Upper lobe of left lung (tissue), 6 donors: ENCODE results near the gene STX8. TPM values are rescaled to one million over a fixed set of nuclear protein-coding genes. Genes with fewer than 3 reads are reported as not detected.
"Not testable (repeated sequence)": the region's sequence is repeated elsewhere in the genome, so short reads cannot be mapped to it uniquely, and the experiment has no call there.

Experiments
- ATAC-seq, 2 donors: fragments of 200-7000 bp; cut with Tn5 transposase; one replicate each; pipeline ENCODE4 v1.9.1; 2022; ENCODE audit warnings: mild to moderate bottlenecking in 2 of 2, moderate library complexity in 2 of 2; ENCODE audit not compliant: low FRiP score in 2 of 2
- DNase-seq, 2 donors: peaks; one replicate each; pipeline ENCODE4 v3.0.0-alpha.2; 2019 to 2020
- H3K27ac ChIP-seq, 4 donors: fragments of 200-600 bp; sonication (generic); one replicate each; pipeline ENCODE4 v1.5.1; 2016 to 2019
- H3K27me3 ChIP-seq, 4 donors: fragments of 200-600 bp; sonication (generic); one replicate each; pipeline ENCODE4 v1.5.1; 2017 to 2019
- H3K36me3 ChIP-seq, 4 donors: fragments of 200-600 bp; sonication (generic); one replicate each; pipeline ENCODE4 v1.5.1; 2016 to 2019
- H3K4me1 ChIP-seq, 4 donors: fragments of 200-600 bp; sonication (generic); one replicate each; pipeline ENCODE4 v1.5.1; 2018 to 2019
- H3K4me3 ChIP-seq, 4 donors: fragments of 200-600 bp; sonication (generic); one replicate each; pipeline ENCODE4 v1.5.1; 2017 to 2019; ENCODE audit warnings: mild to moderate bottlenecking in 2 of 4, moderate library complexity in 1 of 4
- H3K9me3 ChIP-seq, 4 donors: fragments of 200-600 bp; sonication (generic); one replicate each; pipeline ENCODE4 v1.5.1; 2018 to 2019
- CTCF ChIP-seq, 6 experiments: fragments of 450-650 bp in 4 of 6; fragments of 200-600 bp in 2 of 6; sonication (generic) in 2 of 6; IDR thresholded peaks; one replicate each; pipeline ENCODE4 v1.5.1; 2016 to 2019; ENCODE audit warnings: antibody characterized with exemption in 6 of 6
- EP300 ChIP-seq, 4 donors: sonication (generic); formaldehyde crosslinking; IDR thresholded peaks; one replicate each; pipeline ENCODE4 v1.5.1; 2017; ENCODE audit warnings: antibody characterized with exemption in 4 of 4, control low read depth in 2 of 4
- POLR2A ChIP-seq, 4 donors: fragments of 450-650 bp; IDR thresholded peaks; one replicate each; pipeline ENCODE4 v1.5.1; 2016 to 2017; ENCODE audit warnings: antibody characterized with exemption in 4 of 4, mild to moderate bottlenecking in 2 of 4
- POLR2AphosphoS5 ChIP-seq, 2 donors: sonication (generic); formaldehyde crosslinking; IDR thresholded peaks; one replicate each; pipeline ENCODE4 v1.5.1; 2017; ENCODE audit warnings: antibody characterized with exemption in 2 of 2
- WGBS, 2 donors: methylation state at CpG; one replicate each; pipeline ENCODE4 v1.1.5; 2017 to 2018; 5-methylcytosine and 5-hydroxymethylcytosine counted together
- total RNA-seq, 6 donors: library from RNA; depleted of rRNA in 4 of 6; stranded (reverse); fragments of >200 nt in 4 of 6; gene quantifications; one replicate each; pipeline versions ENCODE4 v1.1.0 to v1.2.1, GENCODE V29; 2016 to 2021
- donor health status: DM: no; HTN: no; CAD: no; lungs with moderate emphysema.
- donor health status: DM: no; HTN: yes; CAD: no; lungs with severe emphysema.

STX8 gene
- total RNA-seq, 6 donors from 2014 or later = 39.2 to 138 (median 52.3) TPM

DNA sequence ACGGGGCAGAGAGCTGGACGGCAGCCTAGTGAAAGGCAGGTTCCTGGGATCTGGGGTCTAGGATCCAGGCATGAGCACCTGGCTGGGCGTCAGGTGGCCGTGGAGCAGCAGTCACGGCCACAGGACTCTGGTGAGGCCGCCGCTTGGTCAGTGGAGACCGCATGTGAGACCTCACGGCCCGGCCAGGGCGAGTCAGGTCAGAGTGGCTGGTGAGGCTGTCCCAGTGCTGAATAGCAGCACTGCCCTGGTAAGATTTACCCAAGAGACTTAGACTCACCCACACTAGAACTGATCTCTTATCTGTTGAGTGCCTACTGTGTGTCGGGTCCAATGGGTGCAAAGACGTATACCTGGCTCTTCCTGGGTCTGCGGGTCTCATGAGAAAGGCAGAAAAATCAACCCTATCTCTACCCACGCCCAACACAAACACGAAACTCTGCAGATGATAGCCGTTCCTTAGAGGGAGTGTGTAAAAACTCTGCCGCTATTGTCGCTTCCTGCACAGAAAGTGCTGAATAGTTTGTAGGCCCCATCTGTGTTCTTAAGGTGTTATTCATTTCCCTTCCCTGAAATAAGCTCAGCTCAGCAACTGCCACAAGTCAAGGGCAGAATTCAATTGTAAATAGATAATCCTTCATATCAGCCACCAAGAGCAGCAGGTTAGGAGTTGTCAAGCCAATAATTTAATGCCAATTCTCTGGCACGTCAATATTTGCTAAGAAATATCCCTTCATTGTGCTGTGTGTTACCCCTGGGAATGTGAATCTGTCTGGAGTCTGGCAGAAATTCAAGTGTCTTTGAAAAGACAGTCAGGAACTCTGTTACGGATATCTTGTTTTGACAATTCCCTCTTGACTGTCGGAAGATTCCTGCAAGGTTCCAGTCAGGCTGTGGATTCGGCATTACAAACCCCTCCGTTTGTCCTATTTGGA lies 314.3 kb downstream of the STX8 start:
- Histone ChIP-seq H3K9me3 (no peaks in the 10 kb centered on the region), H3K36me3 (no peaks in the 10 kb centered on the region), H3K27me3 (no peaks in the 10 kb centered on the region), H3K4me1 (peaks cover 9 to 22% (median 11%) of the 10 kb centered on the region in 4 donors), H3K4me3 (no peak overlapping the region), H3K27ac (no peak overlapping the region)
- no peak for ATAC-seq
- DNase-seq = no peak
- TF ChIP-seq POLR2AphosphoS5 (IDR thresholded peaks at IDR 0.05) (no peak), CTCF (IDR thresholded peaks at IDR 0.05) (no peak), EP300 (IDR thresholded peaks at IDR 0.05) (no peak), POLR2A (IDR thresholded peaks at IDR 0.05) (no peak)
- 67 to 74% methylated on average over 21 to 24 of the region's 24 CpGs for WGBS, 2 donors

DNA sequence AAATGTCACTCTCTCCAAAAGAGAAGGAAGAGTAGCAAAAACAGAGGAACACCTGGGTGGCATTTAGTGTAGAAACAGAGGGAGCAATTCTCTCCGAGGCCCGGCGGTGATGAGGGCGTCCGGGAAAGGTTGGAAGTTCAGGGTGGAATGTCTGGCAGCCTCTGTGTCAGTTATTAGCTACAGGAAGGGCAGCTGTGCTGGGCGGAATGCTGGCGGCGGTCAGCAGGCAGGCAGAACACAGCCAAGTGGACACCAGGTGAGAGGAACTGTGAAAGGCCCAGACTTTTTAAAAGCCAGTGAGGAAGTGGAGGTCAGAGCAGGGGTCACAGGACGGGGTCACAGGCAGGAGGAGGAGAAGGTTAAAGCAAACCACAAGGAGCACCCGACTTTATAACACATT lies 316.2 kb downstream of the STX8 start:
- no peaks in the 10 kb centered on the region for H3K36me3 ChIP-seq
- DNase-seq (no peak), ATAC-seq (no peak)
- TF ChIP-seq POLR2A (IDR thresholded peaks at IDR 0.05) = no peak
- TF ChIP-seq POLR2AphosphoS5 (IDR thresholded peaks at IDR 0.05) = no peak
- no peak for TF ChIP-seq CTCF (IDR thresholded peaks at IDR 0.05)
- TF ChIP-seq EP300 (IDR thresholded peaks at IDR 0.05) = no peak
- H3K27me3 ChIP-seq = no peaks in the 10 kb centered on the region
- H3K4me1 ChIP-seq = peaks cover 9 to 23% (median 11%) of the 10 kb centered on the region in 4 donors
- no peak overlapping the region for H3K4me3 ChIP-seq
- no peak overlapping the region for H3K27ac ChIP-seq
- H3K9me3 ChIP-seq = no peaks in the 10 kb centered on the region
- WGBS, 2 donors = 79 to 81% methylated on average over 10 of the region's 10 CpGs

GRCh38 chr17:9258115-9259015 lies 317.3 kb downstream of the STX8 start:
- no peak overlapping the region for H3K4me3 ChIP-seq
- H3K4me1 ChIP-seq = peaks cover 9 to 23% (median 11%) of the 10 kb centered on the region in 4 donors
- TF ChIP-seq POLR2A (IDR thresholded peaks at IDR 0.05) (no peak), CTCF (IDR thresholded peaks at IDR 0.05) (no peak), POLR2AphosphoS5 (IDR thresholded peaks at IDR 0.05) (no peak)
- WGBS, 2 donors = 83 to 85% methylated on average over 15 of the region's 15 CpGs
- no peak for DNase-seq
- no peak overlapping the region for H3K27ac ChIP-seq
- H3K9me3 ChIP-seq = no peaks in the 10 kb centered on the region
- ATAC-seq = no peak
- no peaks in the 10 kb centered on the region for H3K27me3 ChIP-seq
- H3K36me3 ChIP-seq = no peaks in the 10 kb centered on the region

GRCh38 chr17:9257630-9257965 lies 318.0 kb downstream of the STX8 start:
- H3K27ac ChIP-seq = not testable (repeated sequence)

More at GRCh38 chr17:9257630-9257965, 318.0 kb downstream of the STX8 start:
- WGBS, 2 donors = 85 to 93% methylated on average over 9 of the region's 9 CpGs
- not testable (repeated sequence) for H3K4me3 ChIP-seq, H3K36me3 ChIP-seq, H3K9me3 ChIP-seq, H3K27me3 ChIP-seq, ATAC-seq, DNase-seq
- H3K4me1 ChIP-seq = peaks cover 9 to 23% (median 11%) of the 10 kb centered on the region in 4 donors
